ENCODE data around the gene ORM1. TPM values are rescaled to one million over a fixed set of nuclear protein-coding genes. Genes with fewer than 3 reads are reported as not detected.

Gene ORM1
- total RNA-seq, 1 experiment from 2014 or later, result not detected

DNA sequence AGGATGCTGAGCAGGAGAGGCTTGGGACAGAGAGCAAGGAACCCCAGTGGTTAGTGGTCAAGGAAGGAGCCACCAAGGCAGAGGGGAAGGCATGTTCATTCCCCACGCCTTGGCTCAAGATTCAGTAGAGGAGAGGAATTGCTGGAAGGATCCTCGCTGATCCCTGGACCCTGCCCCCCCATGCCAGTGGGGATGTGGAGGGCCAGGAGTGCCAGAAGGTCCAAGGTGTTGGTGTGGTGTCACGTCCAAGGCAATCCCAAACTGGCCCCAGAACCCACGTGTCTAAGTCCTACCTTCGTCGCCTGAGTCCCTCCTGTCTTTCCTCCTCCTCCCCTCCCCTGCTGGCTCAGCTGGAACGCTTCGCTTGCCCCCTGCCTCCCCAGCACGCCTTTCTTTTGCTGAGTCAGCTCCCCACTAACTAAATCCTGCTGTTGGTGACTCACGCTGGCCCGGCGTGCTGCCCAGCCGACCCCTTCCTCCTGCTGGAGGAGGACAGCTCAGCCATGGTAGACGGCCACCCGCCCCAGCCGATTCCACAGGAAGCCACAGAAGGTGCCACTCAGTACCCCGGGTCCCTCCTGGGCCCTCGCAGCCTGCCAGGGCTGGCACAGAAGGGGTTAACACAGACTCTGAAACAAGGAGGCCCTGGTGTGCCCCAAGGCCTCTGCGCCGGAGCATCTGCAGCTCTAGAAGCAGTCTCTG lies 37.6 kb upstream of the ORM1 start:
- H3K9ac ChIP-seq (ENCODE audit: low read length), result no peak overlapping the region
- no peaks in the 10 kb centered on the region for H3K9me2 ChIP-seq (replicated peaks; ENCODE audit: insufficient read depth, low read length)
- no peak overlapping the region for H3K4me3 ChIP-seq (ENCODE audit: low read length)
- no peak overlapping the region for H3K4me2 ChIP-seq (ENCODE audit: low read depth, low read length, poor library complexity, severe bottlenecking)
- no peaks in the 10 kb centered on the region for H3K4me1 ChIP-seq (ENCODE audit: low read length)
- H2AFZ ChIP-seq (ENCODE audit: low read length), result no peak overlapping the region
- no peak for DNase-seq
- H3K36me3 ChIP-seq (ENCODE audit: insufficient read depth, low read length), result no peaks in the 10 kb centered on the region
- no peaks in the 10 kb centered on the region for H3K27me3 ChIP-seq (ENCODE audit: low read length)
- no peak overlapping the region for H3K27ac ChIP-seq (ENCODE audit: low read length)
- H4K20me1 ChIP-seq (ENCODE audit: insufficient read depth, low read depth, low read length), result no peaks in the 10 kb centered on the region
- no peaks in the 10 kb centered on the region for H3K79me2 ChIP-seq (ENCODE audit: low read length)
- H3K9me3 ChIP-seq (ENCODE audit: low read length), result no peaks in the 10 kb centered on the region

DNA sequence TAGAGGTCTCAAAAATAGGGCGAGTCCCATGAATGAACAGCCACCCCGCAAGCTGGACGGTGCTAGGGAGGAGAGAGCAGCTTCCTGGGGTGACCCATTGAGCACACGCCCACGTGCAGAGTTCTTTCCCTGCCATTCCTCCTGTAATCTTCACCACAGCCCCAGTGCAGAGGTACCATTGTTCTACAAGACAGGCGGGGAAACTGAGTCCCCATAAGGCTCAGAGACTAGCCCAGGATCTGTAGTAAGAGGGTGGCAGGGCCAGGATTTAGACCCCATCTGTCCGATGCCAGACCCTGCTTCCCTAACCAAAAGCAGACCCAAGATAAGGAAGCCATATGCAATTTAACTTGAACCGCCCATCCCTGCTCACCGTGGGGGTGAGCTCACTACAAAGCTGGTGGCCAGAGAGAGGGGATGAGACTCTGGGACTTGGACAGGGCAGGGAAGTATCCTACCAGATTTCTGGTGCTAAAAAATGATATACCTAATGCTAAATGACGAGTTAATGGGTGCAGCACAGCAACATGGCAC lies 36.7 kb upstream of the ORM1 start:
- DNase-seq, result no peak
- no peak overlapping the region for H2AFZ ChIP-seq (ENCODE audit: low read length)
- H3K27ac ChIP-seq (ENCODE audit: low read length), result no peak overlapping the region
- no peaks in the 10 kb centered on the region for H3K27me3 ChIP-seq (ENCODE audit: low read length)
- H3K9me3 ChIP-seq (ENCODE audit: low read length), result no peaks in the 10 kb centered on the region
- no peak overlapping the region for H3K4me3 ChIP-seq (ENCODE audit: low read length)
- H3K4me1 ChIP-seq (ENCODE audit: low read length), result no peaks in the 10 kb centered on the region
- no peaks in the 10 kb centered on the region for H3K36me3 ChIP-seq (ENCODE audit: insufficient read depth, low read length)
- no peak overlapping the region for H3K9ac ChIP-seq (ENCODE audit: low read length)
- H3K9me2 ChIP-seq (replicated peaks; ENCODE audit: insufficient read depth, low read length), result no peaks in the 10 kb centered on the region
- no peaks in the 10 kb centered on the region for H4K20me1 ChIP-seq (ENCODE audit: insufficient read depth, low read depth, low read length)
- no peak overlapping the region for H3K4me2 ChIP-seq (ENCODE audit: low read depth, low read length, poor library complexity, severe bottlenecking)
- no peaks in the 10 kb centered on the region for H3K79me2 ChIP-seq (ENCODE audit: low read length)

- Histone ChIP-seq H3K4me1 (ENCODE audit: low read length) (no peaks in the 10 kb centered on the region), H3K27me3 (ENCODE audit: low read length) (no peaks in the 10 kb centered on the region), H3K9ac (ENCODE audit: low read length) (no peak overlapping the region), H2AFZ (ENCODE audit: low read length) (no peak overlapping the region), H3K9me3 (ENCODE audit: low read length) (no peaks in the 10 kb centered on the region), H3K79me2 (ENCODE audit: low read length) (no peaks in the 10 kb centered on the region), H3K4me3 (ENCODE audit: low read length) (no peak overlapping the region), H4K20me1 (ENCODE audit: insufficient read depth, low read depth, low read length) (no peaks in the 10 kb centered on the region), H3K4me2 (ENCODE audit: low read depth, low read length, poor library complexity, severe bottlenecking) (no peak overlapping the region), H3K36me3 (ENCODE audit: insufficient read depth, low read length) (no peaks in the 10 kb centered on the region), H3K9me2 (replicated peaks; ENCODE audit: insufficient read depth, low read length) (no peaks in the 10 kb centered on the region), H3K27ac (ENCODE audit: low read length) (no peak overlapping the region)
- DNase-seq, result no peak
These were observed 35.7 kb upstream of the ORM1 start for GRCh38 chr9:114287001-114287762.

DNA sequence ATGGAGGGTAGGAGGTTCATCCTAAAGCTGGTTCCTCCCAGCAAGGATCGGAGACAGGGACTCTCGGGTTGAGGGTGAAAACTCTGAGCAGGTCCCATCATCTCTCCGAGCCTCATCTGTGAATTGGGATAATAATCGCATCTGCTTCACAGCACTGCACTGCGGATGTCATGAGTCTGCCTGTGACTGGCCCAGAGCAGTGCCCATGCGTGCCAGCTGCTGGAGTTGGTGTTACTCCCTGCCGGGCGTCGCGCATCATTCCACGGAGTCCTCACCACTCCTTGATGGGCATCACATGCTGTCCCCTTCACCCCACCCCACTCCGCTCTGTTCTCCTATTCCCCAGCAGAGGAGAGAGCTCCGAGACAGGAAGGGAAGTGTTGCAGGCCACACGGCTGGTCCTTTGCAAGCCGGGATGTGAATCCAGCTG lies 35.1 kb upstream of the ORM1 start:
- Histone ChIP-seq H2AFZ (ENCODE audit: low read length) (no peak overlapping the region), H3K4me2 (ENCODE audit: low read depth, low read length, poor library complexity, severe bottlenecking) (no peak overlapping the region), H4K20me1 (ENCODE audit: insufficient read depth, low read depth, low read length) (no peaks in the 10 kb centered on the region), H3K4me3 (ENCODE audit: low read length) (no peak overlapping the region), H3K4me1 (ENCODE audit: low read length) (no peaks in the 10 kb centered on the region), H3K9me2 (replicated peaks; ENCODE audit: insufficient read depth, low read length) (no peaks in the 10 kb centered on the region), H3K9ac (ENCODE audit: low read length) (no peak overlapping the region), H3K79me2 (ENCODE audit: low read length) (no peaks in the 10 kb centered on the region), H3K27me3 (ENCODE audit: low read length) (no peaks in the 10 kb centered on the region), H3K36me3 (ENCODE audit: insufficient read depth, low read length) (no peaks in the 10 kb centered on the region), H3K27ac (ENCODE audit: low read length) (no peak overlapping the region), H3K9me3 (ENCODE audit: low read length) (no peaks in the 10 kb centered on the region)
- no peak for DNase-seq

- no peaks in the 10 kb centered on the region for H3K27me3 ChIP-seq (ENCODE audit: low read length)
- DNase-seq, result no peak
- H3K79me2 ChIP-seq (ENCODE audit: low read length), result no peaks in the 10 kb centered on the region
These were observed 34.5 kb upstream of the ORM1 start for GRCh38 chr9:114288193-114289091.

DNA sequence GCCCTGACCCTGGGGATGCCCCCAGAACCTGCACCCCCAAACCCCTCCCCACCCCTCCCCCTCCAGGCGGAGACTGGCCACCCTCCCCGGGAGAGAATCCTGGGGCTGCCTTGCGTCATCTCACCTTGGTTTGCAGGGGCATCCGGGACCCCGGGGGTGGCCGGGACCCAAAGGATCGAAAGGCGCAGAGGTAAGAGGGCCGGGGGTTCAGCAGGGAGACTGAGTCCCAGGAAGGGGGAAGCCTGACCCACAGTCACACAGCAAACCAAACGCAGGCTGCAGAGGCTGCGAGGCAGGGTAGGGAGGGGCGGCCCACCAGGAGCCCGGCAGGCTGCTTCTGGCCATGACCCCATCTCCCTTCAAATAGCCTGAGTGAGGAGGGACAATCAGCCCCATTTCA lies 33.8 kb upstream of the ORM1 start:
- Histone ChIP-seq H3K9me3 (ENCODE audit: low read length) (no peaks in the 10 kb centered on the region), H3K36me3 (ENCODE audit: insufficient read depth, low read length) (no peaks in the 10 kb centered on the region), H3K4me3 (ENCODE audit: low read length) (no peak overlapping the region), H3K27me3 (ENCODE audit: low read length) (no peaks in the 10 kb centered on the region), H3K79me2 (ENCODE audit: low read length) (no peaks in the 10 kb centered on the region), H3K4me1 (ENCODE audit: low read length) (no peaks in the 10 kb centered on the region), H3K9ac (ENCODE audit: low read length) (no peak overlapping the region), H3K4me2 (ENCODE audit: low read depth, low read length, poor library complexity, severe bottlenecking) (no peak overlapping the region), H2AFZ (ENCODE audit: low read length) (no peak overlapping the region), H3K27ac (ENCODE audit: low read length) (no peak overlapping the region), H4K20me1 (ENCODE audit: insufficient read depth, low read depth, low read length) (no peaks in the 10 kb centered on the region), H3K9me2 (replicated peaks; ENCODE audit: insufficient read depth, low read length) (no peaks in the 10 kb centered on the region)
- DNase-seq, result no peak

More at GRCh38 chr9:114288193-114289091, 34.5 kb upstream of the ORM1 start:
- Histone ChIP-seq H3K9me3 (ENCODE audit: low read length) (no peaks in the 10 kb centered on the region), H3K4me3 (ENCODE audit: low read length) (no peak overlapping the region), H4K20me1 (ENCODE audit: insufficient read depth, low read depth, low read length) (no peaks in the 10 kb centered on the region), H2AFZ (ENCODE audit: low read length) (no peak overlapping the region), H3K27ac (ENCODE audit: low read length) (no peak overlapping the region), H3K4me2 (ENCODE audit: low read depth, low read length, poor library complexity, severe bottlenecking) (no peak overlapping the region), H3K9me2 (replicated peaks; ENCODE audit: insufficient read depth, low read length) (no peaks in the 10 kb centered on the region), H3K4me1 (ENCODE audit: low read length) (no peaks in the 10 kb centered on the region), H3K36me3 (ENCODE audit: insufficient read depth, low read length) (no peaks in the 10 kb centered on the region), H3K9ac (ENCODE audit: low read length) (no peak overlapping the region)

DNA sequence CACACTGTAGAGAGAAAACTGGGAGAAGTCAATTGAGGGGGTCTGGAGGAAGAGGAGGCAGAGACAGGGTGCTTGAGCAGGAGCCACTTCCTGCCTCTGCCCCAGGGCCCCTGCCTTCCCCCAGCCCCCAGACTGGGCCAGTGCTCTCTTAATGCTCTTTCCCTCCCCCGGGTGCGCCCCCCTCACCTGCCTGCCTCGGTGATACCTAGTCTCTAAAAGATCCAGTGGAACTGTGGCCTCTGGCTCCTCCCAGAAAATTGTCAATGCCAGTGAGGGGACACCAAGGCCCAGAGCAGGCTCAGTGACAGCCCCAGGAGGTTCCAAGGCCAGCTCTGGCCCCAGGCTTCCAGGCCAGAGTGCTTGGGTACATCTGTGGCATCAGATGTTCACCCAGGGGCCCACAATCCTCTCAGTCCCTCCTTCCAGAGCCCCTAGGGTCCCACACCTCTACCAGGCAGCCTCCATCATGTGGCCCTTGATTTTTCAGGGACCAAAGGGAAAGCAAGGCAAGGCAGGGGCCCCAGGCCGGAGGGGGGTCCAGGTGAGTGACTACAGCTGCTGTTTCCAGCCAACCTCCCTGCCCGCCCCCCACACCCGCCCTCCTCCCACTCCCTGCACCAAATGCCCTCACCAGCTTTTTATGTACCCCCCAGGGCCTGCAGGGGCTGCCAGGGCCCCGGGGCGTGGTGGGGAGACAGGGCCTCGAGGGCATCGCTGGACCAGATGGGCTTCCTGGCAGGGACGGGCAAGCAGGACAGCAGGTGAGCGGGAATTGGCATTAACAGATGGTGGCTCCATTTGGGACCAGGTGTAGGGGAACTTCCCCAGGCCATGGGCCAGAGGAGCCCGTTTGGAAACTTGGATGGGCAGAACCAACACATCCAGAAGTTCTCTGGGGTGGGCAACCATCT lies 33.1 kb upstream of the ORM1 start:
- H3K36me3 ChIP-seq (ENCODE audit: insufficient read depth, low read length), result no peaks in the 10 kb centered on the region
- H3K9me3 ChIP-seq (ENCODE audit: low read length), result 0 out of 2 replicates have a peak, but pooled peaks cover 5% of the 10 kb centered on the region
- H4K20me1 ChIP-seq (ENCODE audit: insufficient read depth, low read depth, low read length), result no peaks in the 10 kb centered on the region
- no peak overlapping the region for H3K4me2 ChIP-seq (ENCODE audit: low read depth, low read length, poor library complexity, severe bottlenecking)
- no peak overlapping the region for H3K9ac ChIP-seq (ENCODE audit: low read length)
- H3K4me3 ChIP-seq (ENCODE audit: low read length), result no peak overlapping the region
- no peak overlapping the region for H3K27ac ChIP-seq (ENCODE audit: low read length)
- H3K27me3 ChIP-seq (ENCODE audit: low read length), result no peaks in the 10 kb centered on the region
- no peaks in the 10 kb centered on the region for H3K9me2 ChIP-seq (replicated peaks; ENCODE audit: insufficient read depth, low read length)
- no peaks in the 10 kb centered on the region for H3K79me2 ChIP-seq (ENCODE audit: low read length)
- H2AFZ ChIP-seq (ENCODE audit: low read length), result no peak overlapping the region
- H3K4me1 ChIP-seq (ENCODE audit: low read length), result no peaks in the 10 kb centered on the region
- DNase-seq, result no peak
